Breast epithelium (tissue), 4 donors: ENCODE measurements around the gene GPR34. TPM values are rescaled to one million over a fixed set of nuclear protein-coding genes. Genes with fewer than 3 reads are reported as not detected.

Experiments
- DNase-seq, 2 donors: peaks; one replicate each; pipeline ENCODE4 v3.0.0-alpha.2; 2019; ENCODE audit warnings: low spot score in 2 of 2
- H3K27ac ChIP-seq, 2 donors: fragments of 200-600 bp; sonication (generic) in 1 of 2; one replicate each; pipeline ENCODE4 v1.5.1; 2016 to 2019; ENCODE audit warnings: mild to moderate bottlenecking in 1 of 2
- H3K27me3 ChIP-seq, 2 donors: fragments of 200-600 bp; sonication (generic) in 1 of 2; one replicate each; pipeline versions ENCODE4 v1.5.1 to v1.6.0; 2017 to 2019; ENCODE audit warnings: control low read depth in 1 of 2, mild to moderate bottlenecking in 1 of 2
- H3K36me3 ChIP-seq: fragments of 200-600 bp; one replicate; pipeline ENCODE4 v1.5.1; 2019
- H3K4me1 ChIP-seq, 2 donors: fragments of 200-600 bp; sonication (generic); one replicate each; pipeline ENCODE4 v1.5.1; 2016 to 2019; ENCODE audit warnings: control low read depth in 1 of 2
- H3K4me3 ChIP-seq, 3 donors: fragments of 200-600 bp; sonication (generic); 1 replicate in 2 of 3; 2 replicates in 1 of 3; pipeline ENCODE4 v1.5.1; 2016 to 2019; ENCODE audit warnings: mild to moderate bottlenecking in 3 of 3, moderate library complexity in 2 of 3
- H3K9me3 ChIP-seq, 2 donors: fragments of 200-600 bp; sonication (generic) in 1 of 2; one replicate each; pipeline ENCODE4 v1.5.1; 2016 to 2019; ENCODE audit warnings: control low read depth in 1 of 2
- POLR2A ChIP-seq: fragments of 450-650 bp; IDR thresholded peaks from one replicate; pipeline ENCODE4 v1.6.1; 2016; ENCODE audit warnings: antibody characterized with exemption, mild to moderate bottlenecking, moderate library complexity
- POLR2AphosphoS5 ChIP-seq, 3 donors: sonication (generic); formaldehyde crosslinking; IDR thresholded peaks; one replicate each; pipeline ENCODE4 v1.6.1; 2017; ENCODE audit warnings: antibody characterized with exemption in 3 of 3
- intact Hi-C: fragments of 100-400 bp; cut with DNase I; formaldehyde crosslinking; loops from one replicate; pipeline ENCODE4 v1.15.1; 2023; ENCODE audit warnings: low total_unique reads
- total RNA-seq, 3 donors: library from RNA; depleted of rRNA; stranded (reverse); fragments of >200 nt; gene quantifications; one replicate each; pipeline ENCODE4 v1.1.0, GENCODE V29; 2016
- TF ChIP-seq, protein P1 (sequence below), 3 donors: fragments of 450-650 bp; IDR thresholded peaks; one replicate each; pipeline ENCODE4 v1.5.1; 2016 to 2017; ENCODE audit warnings: antibody characterized with exemption in 3 of 3, mild to moderate bottlenecking in 3 of 3, moderate library complexity in 3 of 3

The GPR34 gene
- total RNA-seq, 3 donors from 2014 or later: 8.5 to 56.3 (median 18.0) TPM

DNA sequence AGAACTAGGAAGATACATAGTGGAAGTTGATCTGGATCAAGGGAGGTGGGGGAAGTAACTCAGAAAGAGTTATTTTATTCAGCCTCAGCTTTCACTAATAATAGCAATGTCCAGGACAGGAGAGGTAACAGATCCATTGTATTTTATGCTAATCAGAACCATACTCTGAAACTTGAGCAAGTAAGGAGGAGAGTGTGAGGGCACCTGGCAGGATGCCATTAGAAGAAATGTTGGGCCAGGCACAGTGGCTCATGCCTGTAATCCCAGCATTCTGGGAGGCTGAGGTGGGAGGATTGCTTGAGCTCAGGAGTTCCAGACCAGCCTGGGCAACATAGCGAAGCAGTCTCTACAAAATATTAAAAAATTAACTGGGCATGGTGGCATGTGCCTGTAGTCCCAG, 16.3 kb downstream of the GPR34 start:
- Histone ChIP-seq H3K4me1 (no peaks in the 10 kb centered on the region), H3K4me3 (no peak overlapping the region), H3K36me3 (no peaks in the 10 kb centered on the region), H3K27me3 (peaks cover 0 to 11% of the 10 kb centered on the region in 2 donors), H3K9me3 (no peaks in the 10 kb centered on the region), H3K27ac (no peak overlapping the region)
- DNase-seq: no peak
- TF ChIP-seq POLR2AphosphoS5 (IDR thresholded peaks at IDR 0.05) (no peak), POLR2A (no peak)
- TF ChIP-seq, protein P1, sequence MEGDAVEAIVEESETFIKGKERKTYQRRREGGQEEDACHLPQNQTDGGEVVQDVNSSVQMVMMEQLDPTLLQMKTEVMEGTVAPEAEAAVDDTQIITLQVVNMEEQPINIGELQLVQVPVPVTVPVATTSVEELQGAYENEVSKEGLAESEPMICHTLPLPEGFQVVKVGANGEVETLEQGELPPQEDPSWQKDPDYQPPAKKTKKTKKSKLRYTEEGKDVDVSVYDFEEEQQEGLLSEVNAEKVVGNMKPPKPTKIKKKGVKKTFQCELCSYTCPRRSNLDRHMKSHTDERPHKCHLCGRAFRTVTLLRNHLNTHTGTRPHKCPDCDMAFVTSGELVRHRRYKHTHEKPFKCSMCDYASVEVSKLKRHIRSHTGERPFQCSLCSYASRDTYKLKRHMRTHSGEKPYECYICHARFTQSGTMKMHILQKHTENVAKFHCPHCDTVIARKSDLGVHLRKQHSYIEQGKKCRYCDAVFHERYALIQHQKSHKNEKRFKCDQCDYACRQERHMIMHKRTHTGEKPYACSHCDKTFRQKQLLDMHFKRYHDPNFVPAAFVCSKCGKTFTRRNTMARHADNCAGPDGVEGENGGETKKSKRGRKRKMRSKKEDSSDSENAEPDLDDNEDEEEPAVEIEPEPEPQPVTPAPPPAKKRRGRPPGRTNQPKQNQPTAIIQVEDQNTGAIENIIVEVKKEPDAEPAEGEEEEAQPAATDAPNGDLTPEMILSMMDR (IDR thresholded peaks at IDR 0.05): no peak
- intact Hi-C loops: no loop called here

DNA sequence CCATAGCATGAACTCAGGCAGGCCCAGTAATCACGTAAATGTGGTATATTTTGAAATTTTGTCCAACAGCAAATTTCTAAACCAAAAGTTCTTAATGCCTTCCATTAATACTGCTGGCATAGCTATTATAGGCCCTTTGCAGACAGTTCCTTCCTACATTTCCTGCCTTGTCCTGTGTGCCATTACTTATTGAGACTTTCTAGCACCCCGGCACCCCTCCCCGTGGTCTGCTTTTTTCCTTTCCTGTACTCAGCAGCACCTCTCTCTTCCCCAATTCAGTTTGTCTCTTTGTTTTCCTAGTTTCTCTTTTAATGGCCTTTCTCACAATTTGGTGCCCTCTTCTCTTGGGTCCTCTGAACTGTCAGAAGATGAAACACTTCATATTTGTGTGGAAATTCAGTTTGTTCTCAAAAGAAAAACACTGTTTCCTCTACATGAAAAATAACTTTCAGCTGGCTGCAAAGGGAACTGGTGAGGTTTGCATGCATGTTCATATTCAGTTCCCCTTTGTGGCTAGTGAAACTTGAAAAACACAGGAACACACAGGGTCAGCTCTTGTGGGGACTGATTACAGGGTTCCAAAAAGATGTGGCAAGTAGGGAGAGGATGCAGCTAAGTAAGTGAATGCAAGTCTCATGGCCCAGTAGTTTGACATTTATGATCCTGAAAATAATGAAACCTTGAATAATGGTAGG, 17.1 kb downstream of the GPR34 start:
- Histone ChIP-seq H3K27me3 (peaks cover 0 to 18% of the 10 kb centered on the region in 2 donors), H3K4me3 (no peak overlapping the region), H3K27ac (no peak overlapping the region), H3K9me3 (no peaks in the 10 kb centered on the region), H3K36me3 (no peaks in the 10 kb centered on the region), H3K4me1 (no peaks in the 10 kb centered on the region)
- no peak for DNase-seq
- intact Hi-C loops: no loop called here
- TF ChIP-seq POLR2AphosphoS5 (IDR thresholded peaks at IDR 0.05) (no peak), POLR2A (no peak)
- TF ChIP-seq, protein P1 (IDR thresholded peaks at IDR 0.05): no peak

DNA sequence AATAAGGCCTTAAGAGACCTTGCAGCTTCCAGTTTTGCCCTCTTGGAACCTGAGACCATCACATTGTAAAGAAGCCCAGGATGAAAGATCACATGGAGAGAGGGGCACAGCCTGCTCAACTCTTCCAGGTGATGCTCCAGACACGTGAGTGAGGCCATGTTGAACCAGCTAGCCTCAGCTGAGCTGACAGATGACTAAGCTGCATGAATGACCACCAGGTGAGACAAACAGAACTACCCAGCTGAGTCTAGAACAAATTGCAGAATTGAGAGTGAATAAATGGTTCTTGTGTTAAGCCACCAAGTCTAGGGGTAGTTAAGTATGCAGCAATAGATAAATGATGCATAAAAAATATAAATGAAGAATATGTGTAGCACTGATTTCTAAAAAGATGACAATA, 18.4 kb downstream of the GPR34 start:
- DNase-seq: no peak
- H3K27ac ChIP-seq: no peak overlapping the region

DNA sequence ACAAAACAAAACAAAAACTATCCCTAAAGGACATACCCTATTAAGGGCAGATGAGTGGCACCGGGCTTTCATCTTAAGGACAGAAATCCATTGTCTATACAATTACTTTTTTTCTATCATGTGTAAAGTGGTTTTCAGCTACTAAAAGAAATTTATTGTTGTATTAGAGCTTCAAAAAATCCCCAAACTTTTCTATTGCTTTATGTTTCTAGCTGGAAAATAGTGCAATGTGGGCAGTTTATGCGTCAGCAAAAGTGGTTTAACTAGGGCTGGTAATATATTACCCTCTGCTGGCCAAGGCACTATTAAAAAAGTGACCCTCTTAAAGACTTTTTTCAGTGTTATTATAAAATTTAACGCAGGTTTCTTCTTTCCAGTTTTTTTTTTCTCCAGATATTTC, 19.7 kb downstream of the GPR34 start:
- no peak overlapping the region for H3K4me3 ChIP-seq
- H3K27ac ChIP-seq: no peak overlapping the region
- H3K36me3 ChIP-seq: no peaks in the 10 kb centered on the region
- no peaks in the 10 kb centered on the region for H3K4me1 ChIP-seq
- no peaks in the 10 kb centered on the region for H3K9me3 ChIP-seq
- intact Hi-C loops: no loop called here
- H3K27me3 ChIP-seq: peaks cover 0 to 36% of the 10 kb centered on the region in 2 donors
- no peak for TF ChIP-seq POLR2AphosphoS5 (IDR thresholded peaks at IDR 0.05)
- TF ChIP-seq, protein P1 (IDR thresholded peaks at IDR 0.05): no peak
- TF ChIP-seq POLR2A: no peak
- no peak for DNase-seq

More for the DNA sequence above, 18.4 kb downstream of the GPR34 start:
- H3K4me1 ChIP-seq: no peaks in the 10 kb centered on the region
- H3K36me3 ChIP-seq: no peaks in the 10 kb centered on the region
- no peak overlapping the region for H3K4me3 ChIP-seq
- H3K9me3 ChIP-seq: no peaks in the 10 kb centered on the region
- H3K27me3 ChIP-seq: peaks cover 0 to 27% of the 10 kb centered on the region in 2 donors
- intact Hi-C loops: no loop called here
- TF ChIP-seq POLR2A: no peak

DNA sequence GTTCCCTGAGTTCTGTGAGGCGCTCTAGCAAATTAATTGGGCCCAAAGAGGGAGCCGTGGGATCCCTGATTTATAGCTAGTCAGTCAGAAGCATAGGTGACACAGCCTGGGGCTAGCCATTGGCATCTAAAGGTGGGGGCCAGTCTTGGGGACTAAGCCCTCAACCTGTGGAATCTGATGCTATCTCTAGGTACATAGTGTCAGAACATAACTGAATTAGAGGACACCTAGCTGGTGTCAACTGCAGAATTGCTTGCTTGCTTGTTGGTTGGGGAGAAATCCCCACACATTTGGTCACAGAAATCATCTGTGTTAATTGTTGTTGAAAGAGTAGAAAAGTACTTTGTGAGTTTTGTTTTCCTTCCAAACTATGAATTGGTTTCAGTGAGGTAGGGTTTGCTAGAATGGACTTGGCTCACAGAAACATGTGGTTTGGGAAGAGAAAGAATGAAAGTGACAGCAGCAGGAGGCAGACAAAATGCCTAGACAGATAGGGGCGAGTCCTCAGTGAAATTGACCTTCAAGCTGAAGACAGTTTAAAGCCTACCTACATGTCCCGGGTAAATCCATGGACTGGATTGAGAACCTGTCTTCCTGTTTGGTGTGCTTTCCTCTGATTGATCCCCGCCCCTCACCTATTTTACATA, 22.4 kb downstream of the GPR34 start:
- TF ChIP-seq POLR2AphosphoS5 (IDR thresholded peaks at IDR 0.05) (no peak), POLR2A (no peak)
- TF ChIP-seq, protein P1 (IDR thresholded peaks at IDR 0.05): no peak
- H3K27ac ChIP-seq: no peak overlapping the region
- no peaks in the 10 kb centered on the region for H3K36me3 ChIP-seq
- no peak for DNase-seq
- H3K4me3 ChIP-seq: no peak overlapping the region
- H3K4me1 ChIP-seq: no peaks in the 10 kb centered on the region
- peaks cover 0 to 26% of the 10 kb centered on the region in 2 donors for H3K27me3 ChIP-seq
- no peaks in the 10 kb centered on the region for H3K9me3 ChIP-seq
- intact Hi-C loops: no loop called here
